Measurements from ENCODE around the gene HNRNPCL4.
"Not testable (repeated sequence)": the region's sequence is repeated elsewhere in the genome, so short reads cannot be mapped to it uniquely, and the experiment has no call there.

Gene HNRNPCL4

GRCh38 chr1:13165531-13165930, at the start of gene HNRNPCL4:
HNRNPCL4 (minus strand) TSS chr1:13165631; CDS start chr1:13165467, 164 bp downstream.
- not testable (repeated sequence) for DNase-seq (ENCODE audit: low spot score)

- not testable (repeated sequence) for DNase-seq (ENCODE audit: low spot score)
Observed at GRCh38 chr1:13208712-13209111, 43.3 kb upstream of the HNRNPCL4 start.

GRCh38 chr1:13201309-13201708, 35.9 kb upstream of the HNRNPCL4 start, which contains the start of gene PRAMEF13:
PRAMEF13 (minus strand) TSS chr1:13201409; CDS start chr1:13199589, 1,820 bp downstream.
- not testable (repeated sequence) for DNase-seq (ENCODE audit: low spot score)

GRCh38 chr1:13171548-13171947, 6.1 kb upstream of the HNRNPCL4 start, which contains the start of gene PRAMEF9:
PRAMEF9 (plus strand) TSS chr1:13171848; CDS start chr1:13175281, 3,433 bp downstream.
- not testable (repeated sequence) for DNase-seq (ENCODE audit: low spot score)

- not testable (repeated sequence) for DNase-seq (ENCODE audit: low spot score)
Observed at GRCh38 chr1:13155909-13156308, 9.5 kb downstream of the HNRNPCL4 start, which contains the start of gene PRAMEF26. PRAMEF26 (minus strand) TSS chr1:13156009; CDS start chr1:13153095, 2,914 bp downstream.

- not testable (repeated sequence) for DNase-seq (ENCODE audit: low spot score)
Observed at GRCh38 chr1:13116754-13117153, 48.7 kb downstream of the HNRNPCL4 start, which contains the start of gene HNRNPCL2. HNRNPCL2 (minus strand) TSS chr1:13116854; CDS start chr1:13116400, 454 bp downstream.

Measured in LoVo (cell line).